SU-DHL-6 (cell line): Measurements from ENCODE around the gene KRTAP22-2.

Experiments used
- H2AFZ ChIP-seq: fragments of 200-600 bp; sonication (generic); 2 replicates; pipeline ENCODE4 v1.6.1; 2014; ENCODE audit warnings: low read depth, mild to moderate bottlenecking, moderate library complexity, mixed read lengths, antibody characterized with exemption, low read length; ENCODE audit not compliant: severe bottlenecking
- H3F3A ChIP-seq: fragments of 200-600 bp; shearing (Covaris generic); 2 replicates; pipeline ENCODE4 v1.6.0; 2016; ENCODE audit warnings: antibody characterized with exemption, mild to moderate bottlenecking; ENCODE audit not compliant: insufficient read depth
- H3K27ac ChIP-seq: fragments of 200-600 bp; sonication (generic); 2 replicates; pipeline ENCODE4 v1.5.1; 2016; ENCODE audit warnings: low read depth, mild to moderate bottlenecking, low read length, moderate library complexity, mixed read lengths
- H3K27me3 ChIP-seq: fragments of 200-600 bp; sonication (generic), shearing (Covaris generic); 2 replicates; pipeline ENCODE4 v1.6.0; 2014; ENCODE audit warnings: mild to moderate bottlenecking, low read length
- H3K36me3 ChIP-seq: fragments of 200-600 bp; sonication (generic); 2 replicates; pipeline ENCODE4 v1.6.1; 2014; ENCODE audit warnings: mild to moderate bottlenecking, low read length, mixed read lengths
- H3K4me2 ChIP-seq: fragments of 300-600, 200-600 bp; shearing (Covaris generic), sonication (generic); 2 replicates; pipeline ENCODE4 v1.6.0; 2014; ENCODE audit warnings: low read length, low read depth, mild to moderate bottlenecking; ENCODE audit not compliant: poor library complexity, severe bottlenecking
- H3K4me3 ChIP-seq: fragments of 200-600 bp; sonication (generic); 2 replicates; pipeline ENCODE4 v1.5.1; 2014; ENCODE audit warnings: antibody characterized with exemption, low read length, mild to moderate bottlenecking, mixed read lengths; ENCODE audit not compliant: insufficient read depth, poor library complexity, severe bottlenecking
- H3K79me2 ChIP-seq: fragments of 200-600 bp; sonication (generic); 2 replicates; pipeline ENCODE4 v1.6.1; 2014; ENCODE audit warnings: mild to moderate bottlenecking, low read length, moderate library complexity; ENCODE audit not compliant: insufficient read depth
- H3K9ac ChIP-seq: fragments of 200-600 bp; sonication (generic); 2 replicates; pipeline ENCODE4 v1.7.0; 2014; ENCODE audit warnings: mild to moderate bottlenecking, low read length
- H3K9me2 ChIP-seq: fragments of 200-600 bp; sonication (generic); replicated peaks from 2 replicates; pipeline ENCODE4 v1.6.1; 2014; ENCODE audit warnings: low read length; ENCODE audit not compliant: insufficient read depth
- H3K9me3 ChIP-seq: fragments of 200-600 bp; sonication (generic); 2 replicates; pipeline ENCODE4 v1.6.1; 2014; ENCODE audit warnings: low read length, mixed read lengths; ENCODE audit not compliant: insufficient read depth
- H4K20me1 ChIP-seq: fragments of 200-600 bp; sonication (generic); 2 replicates; pipeline ENCODE4 v1.6.1; 2014; ENCODE audit warnings: low read depth, mild to moderate bottlenecking, antibody characterized with exemption, low read length, moderate library complexity, mixed read lengths
- CTCF ChIP-seq: fragments of 200-600 bp; sonication (generic); IDR thresholded peaks from one replicate; pipeline ENCODE4 v1.5.1; 2017; ENCODE audit warnings: antibody characterized with exemption, mild to moderate bottlenecking, low read length, moderate library complexity; ENCODE audit not compliant: insufficient read depth, poor library complexity, severe bottlenecking
- EZH2phosphoT487 ChIP-seq: fragments of 200-600 bp; sonication (generic), shearing (Covaris generic); conservative IDR thresholded peaks from 2 replicates; pipeline ENCODE4 v1.6.1; 2018; ENCODE audit warnings: mild to moderate bottlenecking, antibody characterized with exemption, low read length, moderate library complexity, mixed read lengths

Gene KRTAP22-2

GRCh38 chr21:30605968-30606367 lies 15.8 kb upstream of the KRTAP22-2 start:
- Histone ChIP-seq H3K36me3 (no peaks in the 10 kb centered on the region), H3F3A (no peaks in the 10 kb centered on the region), H4K20me1 (no peaks in the 10 kb centered on the region), H3K4me2 (no peak overlapping the region), H3K9me3 (no peaks in the 10 kb centered on the region), H3K4me3 (no peak overlapping the region), H3K27ac (no peak overlapping the region), H3K9me2 (no peaks in the 10 kb centered on the region), H2AFZ (no peak overlapping the region), H3K27me3 (no peaks in the 10 kb centered on the region), H3K79me2 (no peaks in the 10 kb centered on the region), H3K9ac (no peak overlapping the region)
- TF ChIP-seq EZH2phosphoT487 = no peak
- TF ChIP-seq CTCF = no peak

- no peaks in the 10 kb centered on the region for H3K27me3 ChIP-seq
- no peak within 1 kb of the TSS for H3K27ac ChIP-seq
- no peak within 1 kb of the TSS for H3K4me2 ChIP-seq
- H4K20me1 ChIP-seq = no peaks in the 10 kb centered on the region
- H3K9me2 ChIP-seq = no peaks in the 10 kb centered on the region
- no peaks in the 10 kb centered on the region for H3F3A ChIP-seq
- TF ChIP-seq CTCF = no peak
- no peak within 1 kb of the TSS for H3K9ac ChIP-seq
- H2AFZ ChIP-seq = no peak within 1 kb of the TSS
- no peaks in the 10 kb centered on the region for H3K36me3 ChIP-seq
- H3K4me3 ChIP-seq = no peak within 1 kb of the TSS
- H3K79me2 ChIP-seq = no peaks in the 10 kb centered on the region
- no peaks in the 10 kb centered on the region for H3K9me3 ChIP-seq
These were observed 10.6 kb upstream of the KRTAP22-2 start, which contains the start of gene KRTAP22-1 for GRCh38 chr21:30600787-30601186. Gene KRTAP22-1, plus strand, starts transcription at chr21:30601087.

GRCh38 chr21:30598802-30599201 lies 8.6 kb upstream of the KRTAP22-2 start, which contains the start of gene KRTAP6-2:
Gene KRTAP6-2, minus strand, starts transcription at chr21:30598902. Its CDS starts 28 bp downstream, at chr21:30598874.
- H3K4me2 ChIP-seq = no peak within 1 kb of the TSS
- H3K79me2 ChIP-seq = no peaks in the 10 kb centered on the region
- no peak within 1 kb of the TSS for H2AFZ ChIP-seq
- H3K4me3 ChIP-seq = no peak within 1 kb of the TSS
- TF ChIP-seq CTCF (no peak), EZH2phosphoT487 (no peak)
- H3K27ac ChIP-seq = no peak within 1 kb of the TSS
- H3F3A ChIP-seq = no peaks in the 10 kb centered on the region
- H3K27me3 ChIP-seq = no peaks in the 10 kb centered on the region
- no peaks in the 10 kb centered on the region for H3K9me3 ChIP-seq
- no peaks in the 10 kb centered on the region for H3K36me3 ChIP-seq
- no peaks in the 10 kb centered on the region for H4K20me1 ChIP-seq
- no peak within 1 kb of the TSS for H3K9ac ChIP-seq
- H3K9me2 ChIP-seq = no peaks in the 10 kb centered on the region
